Measurements from ENCODE around the gene CSGALNACT2.
"Not testable (repeated sequence)": the region's sequence is repeated elsewhere in the genome, so short reads cannot be mapped to it uniquely, and the experiment has no call there.

The CSGALNACT2 gene

GRCh38 chr10:43145936-43146335, 7.7 kb downstream of the CSGALNACT2 start:
- DNase-seq = not testable (repeated sequence)

- no peak for DNase-seq
Observed at GRCh38 chr10:43151371-43151770, 13.1 kb downstream of the CSGALNACT2 start.

- no peak for DNase-seq
Observed at GRCh38 chr10:43153901-43154300, 15.7 kb downstream of the CSGALNACT2 start.

GRCh38 chr10:43155221-43155620, 17.0 kb downstream of the CSGALNACT2 start:
- DNase-seq = no peak

- DNase-seq = no peak
Observed at GRCh38 chr10:43155741-43156140, 17.5 kb downstream of the CSGALNACT2 start.

- DNase-seq = no peak
Observed at GRCh38 chr10:43156590-43157341, 18.5 kb downstream of the CSGALNACT2 start.

- DNase-seq = no peak
Observed at GRCh38 chr10:43158636-43159035, 20.4 kb downstream of the CSGALNACT2 start.

- no peak for DNase-seq
Observed at GRCh38 chr10:43160046-43160920, 22.0 kb downstream of the CSGALNACT2 start.

GRCh38 chr10:43160921-43161255, 22.6 kb downstream of the CSGALNACT2 start:
- DNase-seq = no peak

GRCh38 chr10:43162604-43163003, 24.4 kb downstream of the CSGALNACT2 start:
- DNase-seq = no peak

- DNase-seq = peak in 1 of 3 experiments; percentile 50
Observed at GRCh38 chr10:43166207-43166879, 28.1 kb downstream of the CSGALNACT2 start.

- DNase-seq = peak in 2 of 3 experiments; percentile 39 to 73
Observed at GRCh38 chr10:43166880-43167497, 28.7 kb downstream of the CSGALNACT2 start.

GRCh38 chr10:43167498-43167889, 29.2 kb downstream of the CSGALNACT2 start:
- DNase-seq = no peak

- no peak for DNase-seq
Observed at GRCh38 chr10:43170491-43170890, 32.2 kb downstream of the CSGALNACT2 start.

- no peak for DNase-seq
Observed at GRCh38 chr10:43172645-43173044, 34.4 kb downstream of the CSGALNACT2 start.

- DNase-seq = no peak
Observed at GRCh38 chr10:43173120-43173519, 34.9 kb downstream of the CSGALNACT2 start.

- no peak for DNase-seq
Observed at GRCh38 chr10:43174969-43175368, 36.7 kb downstream of the CSGALNACT2 start.

- no peak for DNase-seq
Observed at GRCh38 chr10:43176271-43176670, 38.0 kb downstream of the CSGALNACT2 start.

GRCh38 chr10:43177595-43177994, 39.4 kb downstream of the CSGALNACT2 start:
- DNase-seq = no peak

- no peak for DNase-seq
Observed at GRCh38 chr10:43181146-43181545, 42.9 kb downstream of the CSGALNACT2 start.

- DNase-seq = not testable (repeated sequence)
Observed at GRCh38 chr10:43183764-43184163, 45.5 kb downstream of the CSGALNACT2 start.

- no peak for DNase-seq
Observed at GRCh38 chr10:43186150-43186549, 47.9 kb downstream of the CSGALNACT2 start.

GRCh38 chr10:43187213-43187612, 49.0 kb downstream of the CSGALNACT2 start:
- no peak for DNase-seq

Data from NCI-H1417 (cell line).